ENCODE results near the gene ZNF711. TPM values are rescaled to one million over a fixed set of nuclear protein-coding genes. Genes with fewer than 3 reads are reported as not detected.
A peak's percentile ranks its signal among the peaks of the same experiment; 100 is the strongest.
"Not testable (repeated sequence)": the region's sequence is repeated elsewhere in the genome, so short reads cannot be mapped to it uniquely, and the experiment has no call there.

ZNF711 gene
- total and polyA plus RNA-seq, 12 donors: 0.40 to 2.7 (median 1.2) TPM

GRCh38 chrX:85244450-85245211, 840 bp downstream of the ZNF711 start:
- peaks cover 0 to 26% (median 0%) of the 10 kb centered on the region in 7 donors for H3K27me3 ChIP-seq
- H3K9me3 ChIP-seq: no peaks in the 10 kb centered on the region
- no peak for TF ChIP-seq CTCF (IDR thresholded peaks at IDR 0.05)
- H3K4me3 ChIP-seq: peak overlapping the region; percentile 21 to 63 (median 56)
- H3K4me1 ChIP-seq: no peaks in the 10 kb centered on the region
- H3K27ac ChIP-seq: peak overlapping the region in 3 of 10 donors; percentile 15 to 40 (median 19)
- intact Hi-C loops (cut with DNase I): no loop called here
- no peak for DNase-seq
- H3K36me3 ChIP-seq: no peaks in the 10 kb centered on the region
- peak in 5 of 8 donors; percentile 19 to 57 (median 34) for ATAC-seq
- 1% methylated on average over 26 to 41 of the region's 42 CpGs for WGBS, 2 donors

GRCh38 chrX:85285286-85285685, 41.5 kb downstream of the ZNF711 start:
- DNase-seq; H3K27ac ChIP-seq; H3K4me1 ChIP-seq; H3K4me3 ChIP-seq; H3K27me3 ChIP-seq; intact Hi-C loops (cut with DNase I); H3K36me3 ChIP-seq; ATAC-seq: not testable (repeated sequence)
- WGBS, 2 donors: 75 to 92% methylated on average over 5 to 6 of the region's 6 CpGs
- peaks cover 0 to 10% (median 0%) of the 10 kb centered on the region in 11 donors for H3K9me3 ChIP-seq

DNA sequence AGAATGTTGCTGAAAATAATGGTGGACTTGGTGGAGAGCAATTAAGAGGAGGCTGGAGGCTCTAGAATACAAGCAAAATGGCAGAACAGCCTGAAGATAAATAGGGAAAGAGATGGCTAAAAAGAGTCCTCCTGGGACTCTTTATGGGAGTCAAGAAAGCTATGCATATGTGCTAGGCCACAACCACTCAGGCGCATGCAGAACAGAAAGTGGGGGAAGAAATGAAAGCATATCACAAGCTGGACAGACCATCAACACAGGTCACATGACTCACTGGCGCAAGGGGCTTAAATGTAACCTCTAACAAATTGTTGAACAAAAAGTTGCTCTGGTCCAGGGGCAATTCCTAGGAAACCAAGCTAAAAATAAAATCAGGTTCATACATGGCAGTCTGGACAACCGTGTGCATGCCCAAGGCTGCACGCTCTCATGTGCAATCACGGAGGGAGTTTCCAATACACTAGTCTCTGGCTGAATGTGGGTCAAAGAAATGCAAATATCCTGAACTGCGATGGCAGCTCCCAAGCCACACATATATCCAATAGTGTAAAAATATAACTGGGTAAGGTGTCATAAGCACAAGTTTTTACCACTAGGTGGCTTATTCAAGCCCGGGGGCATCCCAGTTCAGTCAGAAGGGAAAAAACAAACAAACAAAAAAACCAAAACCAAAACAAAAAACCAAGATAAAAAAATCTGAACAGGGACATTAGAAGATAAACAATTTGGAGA, 45.4 kb downstream of the ZNF711 start:
- no peak for TF ChIP-seq CTCF (IDR thresholded peaks at IDR 0.05)
- H3K4me3 ChIP-seq: no peak overlapping the region
- H3K36me3 ChIP-seq: no peaks in the 10 kb centered on the region
- ATAC-seq: no peak
- peaks cover 0 to 34% (median 0%) of the 10 kb centered on the region in 11 donors for H3K9me3 ChIP-seq
- no peaks in the 10 kb centered on the region for H3K27me3 ChIP-seq
- no peak overlapping the region for H3K27ac ChIP-seq
- no peaks in the 10 kb centered on the region for H3K4me1 ChIP-seq
- intact Hi-C loops (cut with DNase I): no loop called here
- no peak for DNase-seq
- WGBS, 2 donors: 92 to 94% methylated on average over 7 of the region's 7 CpGs

DNA sequence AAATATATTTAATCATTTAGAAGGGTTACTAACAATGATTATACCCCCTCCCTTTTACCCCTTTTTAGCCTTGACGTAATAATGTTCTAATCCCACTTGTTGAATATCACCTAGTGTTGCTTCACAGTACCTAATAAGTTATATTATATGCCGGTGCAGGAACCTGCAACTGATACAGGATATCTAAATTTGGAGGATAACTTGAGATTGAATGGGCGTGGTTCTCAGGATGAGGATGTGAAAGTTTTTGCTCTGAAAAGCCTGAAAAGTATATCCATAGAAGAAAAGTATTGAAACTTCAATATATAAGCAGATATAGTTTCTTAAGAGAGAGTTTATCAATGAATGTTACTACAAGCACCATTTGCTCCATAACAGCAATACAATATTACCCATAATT, 59.8 kb downstream of the ZNF711 start:
- H3K4me3 ChIP-seq: no peak overlapping the region
- no peaks in the 10 kb centered on the region for H3K4me1 ChIP-seq
- intact Hi-C loops (cut with DNase I): no loop called here
- ATAC-seq: no peak
- no peaks in the 10 kb centered on the region for H3K36me3 ChIP-seq
- no peaks in the 10 kb centered on the region for H3K9me3 ChIP-seq
- WGBS, 2 donors: 77 to 79% methylated on average over 3 of the region's 3 CpGs
- no peak for TF ChIP-seq CTCF (IDR thresholded peaks at IDR 0.05)
- no peak for DNase-seq
- no peak overlapping the region for H3K27ac ChIP-seq
- no peaks in the 10 kb centered on the region for H3K27me3 ChIP-seq
